Natural killer cell treated with Interleukin-12 subunit alpha and Interleukin-12 subunit beta and Interleukin-15 and Interleukin-18, amount 100 ng/mL, for 72 hours (primary cell): ENCODE results near the gene SEMA3G. TPM values are rescaled to one million over a fixed set of nuclear protein-coding genes. Genes with fewer than 3 reads are reported as not detected.
A peak's percentile ranks its signal among the peaks of the same experiment; 100 is the strongest.

ENCODE experiments used
- ATAC-seq, 2 donors: fragments of 150-1000 bp; cut with Tn5 transposase in 1 of 2; sonication (Bioruptor Pico), chemical (Tn5 transposase) in 1 of 2; 2 replicates each; pipeline ENCODE4 v1.10.0; 2021
- DNase-seq: peaks from one replicate; pipeline ENCODE4 v3.0.0; 2022; ENCODE audit warnings: low spot score
- H3K27ac Mint-ChIP-seq, 2 donors: 1 replicate in 1 of 2; 2 replicates in 1 of 2; pipeline ENCODE4 v1.8.0; 2022; ENCODE audit warnings: mixed read lengths in 2 of 2, mild to moderate bottlenecking in 1 of 2, moderate library complexity in 1 of 2
- H3K27me3 Mint-ChIP-seq, 2 donors: 1 replicate in 1 of 2; 2 replicates in 1 of 2; pipeline ENCODE4 v1.8.0; 2022; ENCODE audit warnings: mixed read lengths in 2 of 2
- H3K36me3 Mint-ChIP-seq: one replicate; pipeline ENCODE4 v1.8.0; 2022; ENCODE audit warnings: mixed read lengths
- H3K4me1 Mint-ChIP-seq, 2 donors: 1 replicate in 1 of 2; 2 replicates in 1 of 2; pipeline ENCODE4 v1.8.0; 2022; ENCODE audit warnings: low read depth in 2 of 2, mixed read lengths in 2 of 2, mild to moderate bottlenecking in 1 of 2
- H3K4me3 Mint-ChIP-seq: one replicate; pipeline ENCODE4 v1.8.0; 2022; ENCODE audit warnings: mixed read lengths
- H3K9me3 Mint-ChIP-seq: 2 replicates; pipeline ENCODE4 v1.8.0; 2022; ENCODE audit warnings: mixed read lengths
- total RNA-seq, 2 donors: library from RNA; stranded (reverse); gene quantifications; one replicate each; pipeline ENCODE4 v1.2.3, GENCODE V29; 2022

The SEMA3G gene
- total RNA-seq, 2 donors from 2014 or later: 0.08 TPM; not detected in 1

- Mint-ChIP-seq H3K27me3 (no peaks in the 10 kb centered on the region), H3K36me3 (no peaks in the 10 kb centered on the region), H3K4me3 (no peak overlapping the region), H3K27ac (no peak overlapping the region), H3K4me1 (peaks cover 0 to 9% of the 10 kb centered on the region in 2 donors), H3K9me3 (no peaks in the 10 kb centered on the region)
- DNase-seq (no peak), ATAC-seq (no peak)
Observed at GRCh38 chr3:52470920-52471319, 26.0 kb upstream of the SEMA3G start.

GRCh38 chr3:52469001-52469400 lies 24.1 kb upstream of the SEMA3G start:
- H3K4me3 Mint-ChIP-seq: no peak overlapping the region
- no peak for ATAC-seq
- no peak for DNase-seq
- H3K27me3 Mint-ChIP-seq: no peaks in the 10 kb centered on the region
- no peaks in the 10 kb centered on the region for H3K9me3 Mint-ChIP-seq
- peaks cover 0 to 10% of the 10 kb centered on the region in 2 donors for H3K4me1 Mint-ChIP-seq
- H3K27ac Mint-ChIP-seq: no peak overlapping the region
- H3K36me3 Mint-ChIP-seq: no peaks in the 10 kb centered on the region

GRCh38 chr3:52468336-52468735 lies 23.4 kb upstream of the SEMA3G start:
- Mint-ChIP-seq H3K36me3 (no peaks in the 10 kb centered on the region), H3K9me3 (no peaks in the 10 kb centered on the region), H3K27me3 (no peaks in the 10 kb centered on the region), H3K4me1 (peaks cover 1 to 11% of the 10 kb centered on the region in 2 donors), H3K27ac (peak overlapping the region in 1 of 2 donors; percentile 11), H3K4me3 (no peak overlapping the region)
- DNase-seq: no peak
- ATAC-seq: no peak

GRCh38 chr3:52463416-52463815 lies 18.5 kb upstream of the SEMA3G start:
- ATAC-seq: peak; percentile 54 to 82
- Mint-ChIP-seq H3K27ac (peak overlapping the region; percentile 45 to 90), H3K27me3 (no peaks in the 10 kb centered on the region), H3K36me3 (no peaks in the 10 kb centered on the region), H3K9me3 (no peaks in the 10 kb centered on the region), H3K4me3 (peak overlapping the region; percentile 46), H3K4me1 (peaks cover 16 to 26% of the 10 kb centered on the region in 2 donors)
- DNase-seq: no peak

DNA sequence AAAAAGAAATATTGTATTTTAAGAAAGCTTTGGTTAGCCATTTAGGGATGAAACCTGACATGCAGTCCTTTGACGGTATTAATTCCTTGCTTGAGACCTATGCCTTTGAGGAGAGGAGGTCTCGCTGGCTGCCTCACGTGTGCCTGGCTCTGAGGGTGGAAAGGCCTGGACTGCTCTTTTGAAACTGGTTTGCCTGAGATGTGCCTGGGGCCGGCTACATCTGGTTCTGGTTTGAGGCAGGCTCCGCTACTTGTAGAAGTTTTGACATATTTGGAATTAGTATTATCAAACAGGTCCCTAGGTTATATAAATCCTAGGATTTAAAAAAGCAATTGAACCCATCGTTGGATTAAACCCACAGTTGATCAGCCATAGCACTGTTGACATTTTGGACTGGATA lies 17.0 kb upstream of the SEMA3G start:
- ATAC-seq (no peak), DNase-seq (no peak)
- Mint-ChIP-seq H3K4me3 (no peak overlapping the region), H3K36me3 (no peaks in the 10 kb centered on the region), H3K27ac (no peak overlapping the region), H3K27me3 (no peaks in the 10 kb centered on the region), H3K9me3 (no peaks in the 10 kb centered on the region), H3K4me1 (peaks cover 28 to 38% of the 10 kb centered on the region in 2 donors)

DNA sequence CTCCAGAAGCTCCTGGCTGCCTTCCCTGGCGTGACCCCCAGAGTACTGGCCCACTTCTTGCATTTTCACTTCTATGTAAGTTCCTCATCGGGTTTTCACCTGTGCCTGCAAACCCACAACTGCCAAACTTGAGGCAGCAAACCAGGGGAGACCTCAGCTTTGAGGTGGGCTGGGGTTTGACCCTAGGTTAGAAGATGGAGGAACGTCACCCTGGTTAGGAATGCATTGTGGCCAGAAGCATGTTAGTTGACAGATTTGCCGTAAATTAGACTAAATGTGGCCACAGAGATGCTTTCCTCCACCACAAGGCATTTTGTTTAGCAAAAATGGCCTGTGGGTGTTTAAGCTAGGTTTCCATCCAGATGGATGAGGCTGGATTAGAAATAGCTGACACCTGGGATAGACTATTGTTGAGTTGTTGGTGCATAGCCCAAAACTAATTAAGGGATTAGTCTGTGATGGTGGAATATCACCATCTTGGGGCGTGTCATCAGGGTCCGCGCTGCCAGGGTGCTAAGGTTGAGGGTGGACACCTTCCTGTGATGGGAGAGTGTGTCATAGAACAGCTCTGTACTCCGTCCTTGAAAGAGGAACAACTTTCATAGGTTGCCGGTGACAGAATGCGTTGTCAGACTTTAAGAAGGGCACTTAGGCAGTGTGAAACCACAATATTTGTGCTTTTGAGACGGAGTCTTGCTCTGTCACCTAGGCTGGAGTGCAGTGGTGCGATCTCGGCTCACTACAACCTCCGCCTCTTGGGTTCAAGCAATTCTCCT lies 14.1 kb upstream of the SEMA3G start:
- peak overlapping the region in 1 of 2 donors; percentile 74 for H3K27ac Mint-ChIP-seq
- ATAC-seq (peak; percentile 75 to 77), DNase-seq (no peak)
- peaks cover 44 to 54% of the 10 kb centered on the region in 2 donors for H3K4me1 Mint-ChIP-seq
- H3K36me3 Mint-ChIP-seq: no peaks in the 10 kb centered on the region
- no peaks in the 10 kb centered on the region for H3K27me3 Mint-ChIP-seq
- peak overlapping the region; percentile 33 for H3K4me3 Mint-ChIP-seq
- no peaks in the 10 kb centered on the region for H3K9me3 Mint-ChIP-seq

DNA sequence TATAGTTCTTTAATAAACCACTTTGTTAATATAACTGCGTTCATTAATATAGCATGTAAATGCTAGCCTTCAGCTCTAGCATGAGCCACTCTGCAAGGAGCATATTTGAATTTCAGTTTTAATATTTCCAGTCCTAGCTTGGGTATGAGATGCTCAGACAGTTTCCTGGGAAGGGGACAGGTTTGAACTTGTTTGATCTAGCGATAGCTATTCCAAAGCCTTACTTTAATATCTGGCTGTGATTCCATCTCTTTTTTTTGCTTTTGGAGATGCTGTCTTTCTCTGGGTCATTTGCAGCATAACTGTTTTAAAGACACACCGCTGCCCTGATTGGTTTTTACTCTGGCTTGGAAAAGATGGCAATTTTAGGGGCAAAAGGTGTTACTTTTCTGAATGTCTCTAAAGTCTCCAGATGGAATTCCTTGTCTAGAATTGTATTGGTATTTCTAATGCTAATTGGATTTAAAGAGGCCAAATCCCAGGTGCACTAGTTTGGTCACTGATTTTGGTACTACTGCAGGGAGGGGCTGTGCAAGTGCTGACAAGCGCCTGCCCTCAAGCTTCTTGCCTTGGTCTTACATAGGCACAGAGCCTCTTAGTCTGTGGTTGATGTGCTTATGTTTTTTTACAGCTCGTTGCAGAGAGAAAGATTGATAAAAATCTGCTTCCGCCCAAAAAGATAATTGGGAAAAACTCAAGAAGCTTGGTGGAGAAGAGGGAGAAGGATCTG lies 13.3 kb upstream of the SEMA3G start:
- ATAC-seq: no peak
- no peaks in the 10 kb centered on the region for H3K27me3 Mint-ChIP-seq
- H3K36me3 Mint-ChIP-seq: no peaks in the 10 kb centered on the region
- DNase-seq: no peak
- H3K4me1 Mint-ChIP-seq: peaks cover 41 to 55% of the 10 kb centered on the region in 2 donors
- peak overlapping the region; percentile 33 for H3K4me3 Mint-ChIP-seq
- peak overlapping the region in 1 of 2 donors; percentile 74 for H3K27ac Mint-ChIP-seq
- H3K9me3 Mint-ChIP-seq: no peaks in the 10 kb centered on the region

DNA sequence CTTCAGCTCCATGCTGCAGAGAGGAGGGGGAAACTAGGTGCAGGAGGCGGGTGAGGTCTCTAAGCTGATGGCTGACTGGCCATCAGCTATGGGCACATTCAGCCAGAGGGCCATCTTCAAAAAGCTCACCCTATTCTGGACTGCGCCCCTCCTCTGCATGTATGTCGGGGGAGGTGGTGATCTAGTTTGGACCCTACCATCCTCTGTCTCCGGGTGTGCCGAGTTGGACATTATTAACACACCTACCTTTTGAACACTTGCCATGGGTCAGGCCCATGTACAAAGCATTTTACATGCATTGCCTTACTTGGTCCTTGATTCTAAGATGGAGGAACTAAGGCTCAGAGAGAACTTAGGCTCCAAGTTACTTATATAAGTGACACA lies 11.9 kb upstream of the SEMA3G start:
- H3K36me3 Mint-ChIP-seq: no peaks in the 10 kb centered on the region

GRCh38 chr3:52456169-52456799 lies 11.4 kb upstream of the SEMA3G start:
- Mint-ChIP-seq H3K4me3 (peak overlapping the region; percentile 94), H3K27ac (peak overlapping the region; percentile 95 to 99), H3K36me3 (no peaks in the 10 kb centered on the region), H3K4me1 (peaks cover 38 to 47% of the 10 kb centered on the region in 2 donors), H3K27me3 (no peaks in the 10 kb centered on the region), H3K9me3 (no peaks in the 10 kb centered on the region)
- ATAC-seq (no peak), DNase-seq (peak; percentile 54)

More for the DNA sequence above, 11.9 kb upstream of the SEMA3G start:
- H3K9me3 Mint-ChIP-seq: no peaks in the 10 kb centered on the region
- ATAC-seq: no peak
- H3K4me3 Mint-ChIP-seq: peak overlapping the region; percentile 94
- H3K27me3 Mint-ChIP-seq: no peaks in the 10 kb centered on the region
- peaks cover 38 to 47% of the 10 kb centered on the region in 2 donors for H3K4me1 Mint-ChIP-seq
- DNase-seq: no peak
- peak overlapping the region; percentile 95 to 99 for H3K27ac Mint-ChIP-seq

GRCh38 chr3:52455283-52456168 lies 10.6 kb upstream of the SEMA3G start, which contains the start of gene NISCH:
Gene NISCH (plus strand): TSS chr3:52455604. CDS start chr3:52455642, 38 bp downstream.
- H3K9me3 Mint-ChIP-seq: no peaks in the 10 kb centered on the region
- DNase-seq (peak; percentile 93), ATAC-seq (peak; percentile 91 to 93)
- H3K4me1 Mint-ChIP-seq: peaks cover 38 to 47% of the 10 kb centered on the region in 2 donors
- H3K36me3 Mint-ChIP-seq: no peaks in the 10 kb centered on the region
- no peaks in the 10 kb centered on the region for H3K27me3 Mint-ChIP-seq
- peak within 1 kb of the TSS; percentile 95 to 99 for H3K27ac Mint-ChIP-seq
- H3K4me3 Mint-ChIP-seq: peak within 1 kb of the TSS; percentile 94

GRCh38 chr3:52454938-52455282 lies 10.0 kb upstream of the SEMA3G start:
- Mint-ChIP-seq H3K36me3 (no peaks in the 10 kb centered on the region), H3K9me3 (no peaks in the 10 kb centered on the region), H3K4me3 (peak overlapping the region; percentile 94), H3K4me1 (peaks cover 38 to 47% of the 10 kb centered on the region in 2 donors), H3K27me3 (no peaks in the 10 kb centered on the region), H3K27ac (peak overlapping the region; percentile 95 to 99)
- no peak for ATAC-seq
- DNase-seq: peak; percentile 35

GRCh38 chr3:52454250-52454937 lies 9.5 kb upstream of the SEMA3G start:
- Mint-ChIP-seq H3K9me3 (no peaks in the 10 kb centered on the region), H3K36me3 (no peaks in the 10 kb centered on the region), H3K4me1 (peaks cover 38 to 45% of the 10 kb centered on the region in 2 donors), H3K27me3 (no peaks in the 10 kb centered on the region), H3K27ac (peak overlapping the region; percentile 95 to 99), H3K4me3 (peak overlapping the region; percentile 94)
- ATAC-seq (no peak), DNase-seq (peak; percentile 57)
